ENCODE data around the gene CTBP2.
"Not testable (repeated sequence)": the region's sequence is repeated elsewhere in the genome, so short reads cannot be mapped to it uniquely, and the experiment has no call there.

DNA sequence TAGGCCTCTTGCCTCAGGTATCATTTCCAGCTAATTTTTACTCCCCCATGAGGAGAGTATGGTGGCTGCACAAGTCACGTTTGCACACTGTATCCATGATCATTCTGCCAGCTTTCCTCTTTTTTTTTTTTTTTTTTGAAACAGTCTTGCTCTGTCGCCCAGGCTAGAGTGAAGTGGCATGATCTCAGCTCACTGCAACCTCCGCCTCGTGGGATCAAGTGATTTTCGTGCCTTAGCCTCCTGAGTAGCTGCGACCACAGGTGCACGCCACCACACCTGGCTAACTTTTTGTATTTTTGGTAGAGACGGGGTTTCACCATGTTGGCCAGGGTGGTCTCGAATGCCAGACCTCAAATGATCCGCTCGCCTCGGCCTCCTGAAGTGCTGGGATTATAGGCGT lies 77.9 kb downstream of the CTBP2 start:
- TF ChIP-seq, protein P1, sequence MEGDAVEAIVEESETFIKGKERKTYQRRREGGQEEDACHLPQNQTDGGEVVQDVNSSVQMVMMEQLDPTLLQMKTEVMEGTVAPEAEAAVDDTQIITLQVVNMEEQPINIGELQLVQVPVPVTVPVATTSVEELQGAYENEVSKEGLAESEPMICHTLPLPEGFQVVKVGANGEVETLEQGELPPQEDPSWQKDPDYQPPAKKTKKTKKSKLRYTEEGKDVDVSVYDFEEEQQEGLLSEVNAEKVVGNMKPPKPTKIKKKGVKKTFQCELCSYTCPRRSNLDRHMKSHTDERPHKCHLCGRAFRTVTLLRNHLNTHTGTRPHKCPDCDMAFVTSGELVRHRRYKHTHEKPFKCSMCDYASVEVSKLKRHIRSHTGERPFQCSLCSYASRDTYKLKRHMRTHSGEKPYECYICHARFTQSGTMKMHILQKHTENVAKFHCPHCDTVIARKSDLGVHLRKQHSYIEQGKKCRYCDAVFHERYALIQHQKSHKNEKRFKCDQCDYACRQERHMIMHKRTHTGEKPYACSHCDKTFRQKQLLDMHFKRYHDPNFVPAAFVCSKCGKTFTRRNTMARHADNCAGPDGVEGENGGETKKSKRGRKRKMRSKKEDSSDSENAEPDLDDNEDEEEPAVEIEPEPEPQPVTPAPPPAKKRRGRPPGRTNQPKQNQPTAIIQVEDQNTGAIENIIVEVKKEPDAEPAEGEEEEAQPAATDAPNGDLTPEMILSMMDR (IDR thresholded peaks at IDR 0.05; ENCODE audit: insufficient read depth, low read length, poor library complexity, severe bottlenecking): not testable (repeated sequence)
- not testable (repeated sequence) for TF ChIP-seq EZH2phosphoT487 (conservative IDR thresholded peaks at IDR 0.05; ENCODE audit: low read length)
